Occipital lobe (tissue), 1 donor: ENCODE results near the gene GTSF1L. TPM values are rescaled to one million over a fixed set of nuclear protein-coding genes. Genes with fewer than 3 reads are reported as not detected.

Source experiments
- total RNA-seq: library from RNA; depleted of rRNA; stranded (reverse); fragments of >200 nt; gene quantifications from one replicate; pipeline ENCODE4 v1.2.3, GENCODE V29; 2014

Gene GTSF1L
- total RNA-seq, 1 donor from 2014 or later: not detected

Other genes starting within 250 kb of the GTSF1L start
- gene L3MBTL1, start 219.3 kb downstream of the GTSF1L start, total RNA-seq: 18.4 TPM
- not detected for gene SGK2, start 168.0 kb downstream of the GTSF1L start, total RNA-seq
- 56.8 TPM for gene IFT52, start 136.1 kb downstream of the GTSF1L start, total RNA-seq
- gene MYBL2, start 59.9 kb downstream of the GTSF1L start, total RNA-seq: 0.47 TPM
- gene TOX2, start 187.8 kb upstream of the GTSF1L start, total RNA-seq: 0.31 TPM